ENCODE measurements around the gene ZWINT.

- TF ChIP-seq CTCF (IDR thresholded peaks at IDR 0.05) (no peak), POLR2A (IDR thresholded peaks at IDR 0.05) (no peak)
These were observed 13.0 kb downstream of the ZWINT start for GRCh38 chr10:56348101-56348500.

All from testis (tissue), 2 donors.